HK-2 (cell line): ENCODE results near the gene HBS1L.
"Not testable (repeated sequence)": the region's sequence is repeated elsewhere in the genome, so short reads cannot be mapped to it uniquely, and the experiment has no call there.

ENCODE experiments used
- DNase-seq: peaks from one replicate; pipeline ENCODE4 v3.0.0-alpha.2; 2018; ENCODE audit not compliant: unreplicated experiment

Gene HBS1L

DNA sequence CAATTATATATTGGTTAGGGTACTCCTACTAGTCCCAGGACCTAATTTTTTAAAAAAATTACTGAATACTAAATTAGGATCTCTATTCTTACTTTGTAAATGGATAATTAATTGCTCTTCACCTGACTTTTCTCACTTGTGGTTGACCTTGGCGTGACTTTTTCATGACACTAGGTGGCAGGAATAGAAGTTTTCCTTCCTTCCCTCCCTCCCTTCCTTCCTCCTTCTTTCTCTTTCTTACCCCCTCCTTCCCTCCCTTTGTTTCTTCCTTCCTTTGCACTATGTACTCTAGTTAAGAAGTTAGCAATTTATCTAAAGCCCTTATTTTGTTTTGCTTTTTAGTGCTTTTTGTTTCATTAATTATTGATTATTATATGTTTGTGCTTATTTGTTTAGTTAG lies 20.4 kb upstream of the HBS1L start:
- DNase-seq = no peak

- DNase-seq = no peak
Observed at GRCh38 chr6:135073756-135074393, 19.3 kb upstream of the HBS1L start.

DNA sequence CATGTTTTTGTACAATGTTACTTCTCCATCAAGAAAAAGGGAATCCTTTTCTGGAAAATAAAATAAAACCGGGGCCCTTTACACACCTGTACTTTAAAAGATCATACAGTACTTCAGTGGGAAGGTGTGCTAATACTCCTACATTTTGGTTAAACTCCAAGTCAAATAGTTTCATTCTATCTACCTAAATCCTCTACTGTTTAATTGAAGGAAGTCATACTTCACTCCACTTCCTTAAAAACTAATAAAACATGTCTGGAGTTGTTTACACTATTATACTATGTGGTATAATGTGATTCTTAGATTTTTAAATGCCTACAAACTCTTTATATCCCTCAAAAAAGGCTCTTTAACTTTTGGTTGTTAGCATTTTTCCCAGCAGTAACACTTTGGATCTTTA lies 18.6 kb upstream of the HBS1L start:
- DNase-seq = no peak

GRCh38 chr6:135072753-135073152 lies 18.1 kb upstream of the HBS1L start:
- no peak for DNase-seq

DNA sequence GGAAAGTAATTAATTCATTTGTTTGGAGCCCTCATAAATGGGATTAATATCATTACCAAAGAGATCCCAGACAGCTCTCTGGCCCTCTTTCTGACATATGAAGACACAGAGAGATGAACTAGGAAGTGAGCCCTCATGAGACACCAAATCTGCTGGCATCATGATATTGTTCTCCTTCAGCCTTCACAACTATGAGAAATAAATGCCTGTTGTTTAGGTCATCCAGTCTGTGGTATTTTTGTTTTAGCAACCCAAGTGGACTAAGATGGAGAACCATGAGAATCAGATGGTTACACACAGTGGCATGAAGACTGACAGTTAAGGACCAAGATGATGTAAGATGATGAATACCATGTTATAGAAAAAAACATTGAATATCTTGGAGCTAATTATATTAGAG lies 16.9 kb upstream of the HBS1L start:
- DNase-seq = no peak

DNA sequence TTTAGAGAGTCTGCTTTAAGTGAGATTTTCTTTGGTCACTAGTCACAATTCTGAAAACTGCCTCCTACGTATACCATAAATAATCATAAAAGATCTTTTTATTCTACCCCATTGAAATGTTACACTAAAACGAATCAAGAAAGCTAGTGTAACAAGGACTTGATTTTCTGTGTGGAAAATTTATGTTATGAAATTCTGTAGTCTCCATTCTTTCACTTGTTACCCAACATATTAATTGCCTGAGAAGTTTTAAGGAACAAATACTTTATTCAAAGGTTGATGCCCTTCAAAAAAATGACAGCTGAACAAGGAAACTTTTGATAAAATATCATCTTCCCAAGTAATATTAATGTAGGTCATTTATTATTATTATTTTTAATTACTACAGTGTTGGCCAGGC lies 13.3 kb upstream of the HBS1L start:
- no peak for DNase-seq

DNA sequence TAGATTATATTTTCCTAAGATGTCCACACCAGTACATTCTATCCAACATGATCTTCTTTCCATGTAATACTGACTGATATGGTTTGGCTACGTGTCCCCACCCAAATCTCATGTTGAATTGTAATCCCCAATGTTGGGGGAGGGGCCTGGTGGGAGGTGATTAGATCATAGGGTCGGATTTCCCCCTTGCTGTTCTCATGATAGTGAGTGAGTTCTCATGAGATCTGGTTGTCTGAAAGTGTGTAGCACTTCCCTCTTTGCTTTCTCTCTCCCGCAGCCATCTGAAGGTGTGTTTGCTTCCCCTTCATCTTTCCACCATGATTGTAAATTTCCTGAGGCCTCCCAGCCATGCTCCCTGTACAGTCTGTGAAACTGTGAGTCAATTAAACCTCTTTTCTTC lies 12.2 kb upstream of the HBS1L start:
- DNase-seq = no peak

DNA sequence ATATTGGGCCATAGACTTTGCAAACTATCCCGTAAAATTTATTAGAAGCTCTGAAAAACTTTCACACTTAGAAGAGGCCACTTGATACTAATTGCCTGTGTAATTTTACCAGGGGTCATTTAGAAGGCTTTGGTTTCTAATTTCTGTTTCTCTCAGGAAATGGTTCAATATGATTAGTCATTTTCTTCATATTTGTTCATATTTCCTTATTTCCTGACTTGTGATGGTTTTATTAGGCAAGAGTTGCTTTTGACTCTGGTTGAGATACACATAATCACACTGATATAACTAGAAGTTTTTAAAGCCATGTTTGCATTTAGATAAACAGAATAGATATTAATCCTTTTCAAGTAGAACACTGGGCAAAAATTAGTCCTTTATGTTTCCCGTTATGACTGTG lies 11.8 kb upstream of the HBS1L start:
- DNase-seq = no peak

DNA sequence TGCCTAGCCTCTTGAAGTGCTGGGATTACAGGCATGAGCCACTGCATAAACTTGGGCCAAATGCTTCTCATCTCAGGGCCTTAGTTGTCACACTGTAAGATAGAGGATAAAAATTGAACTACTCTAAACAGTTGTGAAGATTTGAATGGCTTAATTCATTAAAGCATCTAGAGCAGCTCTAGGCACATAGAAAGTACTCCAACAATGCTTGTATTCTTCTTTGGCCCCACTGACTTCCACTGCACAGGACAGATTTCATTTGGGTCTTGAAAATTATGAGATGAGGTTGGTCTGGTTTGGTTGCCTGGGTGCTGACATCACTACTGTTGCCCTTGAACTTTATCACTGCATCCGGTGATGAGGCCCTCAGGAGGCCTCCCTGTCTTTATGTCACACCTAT lies 10.0 kb upstream of the HBS1L start:
- DNase-seq = no peak

DNA sequence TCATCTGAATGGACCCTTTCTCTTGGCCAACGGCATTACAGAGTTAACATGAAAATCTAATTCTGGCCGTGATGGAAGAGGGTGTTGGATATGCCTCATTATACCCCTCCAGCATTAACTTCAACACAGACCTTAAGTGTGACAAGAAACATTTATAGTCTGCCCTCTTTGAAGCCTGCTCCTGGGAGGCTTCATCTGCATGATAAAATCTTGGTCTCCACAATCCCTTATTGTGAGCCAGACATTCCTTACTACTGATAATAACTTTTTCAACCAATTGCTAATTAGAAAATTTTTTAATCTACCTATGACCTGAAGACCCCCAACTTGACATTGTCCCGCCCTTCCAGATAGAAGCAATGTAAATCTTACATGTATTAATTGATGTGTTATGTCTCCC lies 9.3 kb upstream of the HBS1L start:
- DNase-seq = no peak

- DNase-seq = no peak
Observed at GRCh38 chr6:135062735-135063134, 8.1 kb upstream of the HBS1L start.

DNA sequence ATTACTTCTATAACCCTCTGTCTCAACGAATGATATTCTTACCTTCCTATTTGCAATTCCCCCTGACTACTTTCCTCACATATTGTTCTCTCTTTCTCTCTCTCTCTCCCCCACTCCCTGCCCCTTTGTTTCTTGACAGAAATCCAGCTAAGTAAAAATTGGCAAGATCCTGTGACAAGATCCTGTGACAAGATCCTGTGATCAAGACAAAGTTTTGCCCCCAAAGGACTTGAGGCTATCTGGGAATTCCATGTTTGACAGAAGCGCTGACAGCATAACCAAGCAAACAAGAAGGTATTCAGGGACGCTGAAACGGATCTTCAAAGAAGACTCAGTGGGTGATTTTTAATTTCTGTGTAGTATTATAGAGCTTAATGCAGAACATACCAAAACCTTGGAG lies 5.5 kb upstream of the HBS1L start:
- no peak for DNase-seq

DNA sequence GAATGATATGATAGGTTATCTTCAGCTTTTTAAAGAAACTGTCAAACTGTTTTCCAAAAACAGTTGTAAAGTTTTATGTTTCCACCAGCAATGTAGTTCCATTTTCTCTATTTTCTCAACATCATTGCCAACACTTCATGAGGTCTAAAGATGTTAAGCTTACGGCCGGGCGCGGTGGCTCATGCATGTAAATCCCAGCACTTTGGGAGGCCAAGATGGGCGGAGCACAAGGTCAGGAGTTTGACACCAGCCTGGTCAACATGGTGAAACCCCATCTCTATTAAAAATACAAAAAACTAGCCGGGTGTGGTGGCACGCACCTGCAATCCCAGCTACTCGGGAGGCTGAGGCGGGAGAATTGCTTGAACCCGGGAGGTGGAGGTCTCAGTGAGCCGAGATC lies 3.7 kb upstream of the HBS1L start:
- DNase-seq = not testable (repeated sequence)

DNA sequence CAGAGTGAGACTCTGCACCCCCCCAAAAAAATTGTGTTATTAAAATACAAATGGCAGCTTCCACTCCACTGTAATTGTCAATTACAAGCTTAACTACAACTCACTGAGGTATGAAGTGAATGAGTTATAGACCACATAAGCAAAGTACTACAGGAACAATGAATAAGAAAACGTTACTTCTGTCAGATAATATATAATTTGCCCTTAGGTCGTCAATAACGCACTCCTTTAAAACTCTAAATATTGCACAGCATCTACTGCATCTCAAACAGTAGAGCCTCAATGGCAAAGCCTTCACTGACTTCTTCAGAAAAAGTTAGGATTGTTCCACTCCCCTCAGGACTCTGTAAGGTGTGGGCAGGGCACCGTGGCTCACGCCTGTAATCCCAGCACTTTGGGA lies 2.0 kb upstream of the HBS1L start:
- no peak for DNase-seq

DNA sequence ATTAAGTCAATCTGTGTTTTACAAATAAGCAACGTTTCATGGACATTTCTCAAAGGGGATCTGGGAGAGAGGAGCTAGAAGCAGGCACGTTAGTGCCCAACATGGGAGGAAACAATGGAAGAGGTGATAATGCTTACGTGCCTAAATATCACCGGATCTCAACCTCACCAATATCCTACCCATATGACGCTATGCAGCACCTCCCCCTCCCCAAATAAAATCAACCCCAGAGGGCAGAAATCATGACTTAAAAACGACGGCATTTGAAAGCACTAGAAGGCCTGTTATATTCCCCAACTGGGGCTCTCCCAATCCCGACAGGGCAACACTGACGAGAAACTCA lies 425 bp downstream of the HBS1L start:
- no peak for DNase-seq

- no peak for DNase-seq
Observed at GRCh38 chr6:135053406-135053805, 1.2 kb downstream of the HBS1L start.

- DNase-seq = no peak
Observed at GRCh38 chr6:135052939-135053338, 1.7 kb downstream of the HBS1L start.

GRCh38 chr6:135048915-135049314 lies 5.7 kb downstream of the HBS1L start:
- no peak for DNase-seq

DNA sequence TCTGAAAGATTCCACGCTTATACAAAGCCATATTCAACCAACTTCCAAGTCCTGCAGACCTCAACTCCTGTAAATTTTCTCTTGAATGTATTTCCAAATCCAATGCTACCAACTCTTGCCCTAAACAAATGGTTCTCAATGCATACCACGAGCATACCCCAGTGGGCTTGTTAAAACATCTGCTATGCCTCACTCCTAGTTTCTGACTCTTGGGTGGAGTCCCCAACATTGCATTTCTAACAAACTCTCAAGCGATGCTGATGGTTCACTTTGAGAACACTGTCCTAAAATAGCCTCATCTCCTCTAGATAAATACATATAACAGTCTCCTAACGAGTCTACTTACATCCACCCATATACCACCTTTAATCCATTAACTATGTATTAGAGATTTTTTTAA lies 7.3 kb downstream of the HBS1L start:
- no peak for DNase-seq

DNA sequence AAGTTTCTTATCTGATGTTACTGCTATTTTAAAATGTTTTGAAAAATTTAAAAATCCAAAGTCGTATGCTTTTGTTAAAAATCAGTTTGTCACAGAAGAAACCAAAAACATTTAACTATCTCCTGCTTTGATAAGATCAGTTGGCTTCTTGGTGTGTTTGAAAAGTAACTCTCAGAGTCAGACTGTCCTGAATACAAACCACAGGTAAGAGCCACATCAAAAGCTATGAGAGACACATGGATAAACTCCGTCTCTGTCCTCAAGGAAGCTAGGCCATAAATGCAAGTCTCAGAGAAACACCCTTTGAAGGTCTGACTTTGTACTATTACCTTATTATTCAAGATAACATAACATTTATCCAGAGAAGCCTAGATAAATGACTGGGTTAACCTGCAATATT lies 7.7 kb downstream of the HBS1L start:
- no peak for DNase-seq

GRCh38 chr6:135044639-135045038 lies 10.0 kb downstream of the HBS1L start:
- no peak for DNase-seq

GRCh38 chr6:135043846-135044245 lies 10.8 kb downstream of the HBS1L start:
- DNase-seq = no peak

GRCh38 chr6:135043364-135043763 lies 11.3 kb downstream of the HBS1L start:
- DNase-seq = no peak

GRCh38 chr6:135038335-135038734 lies 16.3 kb downstream of the HBS1L start:
- DNase-seq = no peak

GRCh38 chr6:135037541-135037940 lies 17.1 kb downstream of the HBS1L start:
- DNase-seq = no peak
